ENCODE results near the gene MIGA2.

Gene MIGA2

GRCh38 chr9:129095908-129096307 lies 59.5 kb downstream of the MIGA2 start:
- peaks cover 26% of the 10 kb centered on the region for H3K36me3 ChIP-seq (ENCODE audit: insufficient read depth, low read length)
- H3K27ac ChIP-seq (ENCODE audit: low read depth, low read length), result no peak overlapping the region

GRCh38 chr9:129097671-129098306 lies 61.4 kb downstream of the MIGA2 start:
- no peaks in the 10 kb centered on the region for H3K4me1 ChIP-seq (ENCODE audit: insufficient read depth, low read length)
- H3K9me3 ChIP-seq (ENCODE audit: low read length), result no peaks in the 10 kb centered on the region
- no peak overlapping the region for H3K27ac ChIP-seq (ENCODE audit: low read depth, low read length)
- H3K4me3 ChIP-seq (ENCODE audit: low read depth in 1 of 2, low read length in 2 of 2), result no peak overlapping the region
- no peaks in the 10 kb centered on the region for H3K27me3 ChIP-seq (ENCODE audit: control insufficient read depth in 1 of 2, insufficient read depth in 2 of 2, low read length in 2 of 2)
- H3K36me3 ChIP-seq (ENCODE audit: insufficient read depth, low read length), result peaks cover 26% of the 10 kb centered on the region
- H3K9ac ChIP-seq (ENCODE audit: low read length), result no peak overlapping the region

More at GRCh38 chr9:129095908-129096307, 59.5 kb downstream of the MIGA2 start:
- Histone ChIP-seq H3K4me3 (ENCODE audit: low read depth in 1 of 2, low read length in 2 of 2) (no peak overlapping the region), H3K9ac (ENCODE audit: low read length) (no peak overlapping the region), H3K4me1 (ENCODE audit: insufficient read depth, low read length) (no peaks in the 10 kb centered on the region), H3K9me3 (ENCODE audit: low read length) (no peaks in the 10 kb centered on the region), H3K27me3 (ENCODE audit: control insufficient read depth in 1 of 2, insufficient read depth in 2 of 2, low read length in 2 of 2) (no peaks in the 10 kb centered on the region)

- Histone ChIP-seq H3K4me3 (ENCODE audit: low read depth in 1 of 2, low read length in 2 of 2) (no peak overlapping the region), H3K27me3 (ENCODE audit: control insufficient read depth in 1 of 2, insufficient read depth in 2 of 2, low read length in 2 of 2) (no peaks in the 10 kb centered on the region), H3K27ac (ENCODE audit: low read depth, low read length) (no peak overlapping the region), H3K9ac (ENCODE audit: low read length) (no peak overlapping the region), H3K9me3 (ENCODE audit: low read length) (no peaks in the 10 kb centered on the region), H3K36me3 (ENCODE audit: insufficient read depth, low read length) (peaks cover 26% of the 10 kb centered on the region), H3K4me1 (ENCODE audit: insufficient read depth, low read length) (no peaks in the 10 kb centered on the region)
Measured at GRCh38 chr9:129098328-129098727, 61.9 kb downstream of the MIGA2 start.

GRCh38 chr9:129100383-129101169 lies 64.2 kb downstream of the MIGA2 start:
- Histone ChIP-seq H3K9me3 (ENCODE audit: low read length) (no peaks in the 10 kb centered on the region), H3K27me3 (ENCODE audit: control insufficient read depth in 1 of 2, insufficient read depth in 2 of 2, low read length in 2 of 2) (no peaks in the 10 kb centered on the region), H3K4me1 (ENCODE audit: insufficient read depth, low read length) (no peaks in the 10 kb centered on the region), H3K36me3 (ENCODE audit: insufficient read depth, low read length) (peaks cover 26% of the 10 kb centered on the region), H3K9ac (ENCODE audit: low read length) (no peak overlapping the region), H3K4me3 (ENCODE audit: low read depth in 1 of 2, low read length in 2 of 2) (no peak overlapping the region), H3K27ac (ENCODE audit: low read depth, low read length) (no peak overlapping the region)

- no peak overlapping the region for H3K4me3 ChIP-seq (ENCODE audit: low read depth in 1 of 2, low read length in 2 of 2)
- no peaks in the 10 kb centered on the region for H3K9me3 ChIP-seq (ENCODE audit: low read length)
- no peaks in the 10 kb centered on the region for H3K27me3 ChIP-seq (ENCODE audit: control insufficient read depth in 1 of 2, insufficient read depth in 2 of 2, low read length in 2 of 2)
- no peaks in the 10 kb centered on the region for H3K4me1 ChIP-seq (ENCODE audit: insufficient read depth, low read length)
- peaks cover 23% of the 10 kb centered on the region for H3K36me3 ChIP-seq (ENCODE audit: insufficient read depth, low read length)
- H3K9ac ChIP-seq (ENCODE audit: low read length), result no peak overlapping the region
- H3K27ac ChIP-seq (ENCODE audit: low read depth, low read length), result no peak overlapping the region
Measured at GRCh38 chr9:129101279-129101678, 64.9 kb downstream of the MIGA2 start.

GRCh38 chr9:129102095-129102525 lies 65.7 kb downstream of the MIGA2 start:
- Histone ChIP-seq H3K27ac (ENCODE audit: low read depth, low read length) (no peak overlapping the region), H3K36me3 (ENCODE audit: insufficient read depth, low read length) (peaks cover 23% of the 10 kb centered on the region), H3K4me3 (ENCODE audit: low read depth in 1 of 2, low read length in 2 of 2) (no peak overlapping the region), H3K9me3 (ENCODE audit: low read length) (no peaks in the 10 kb centered on the region), H3K27me3 (ENCODE audit: control insufficient read depth in 1 of 2, insufficient read depth in 2 of 2, low read length in 2 of 2) (no peaks in the 10 kb centered on the region), H3K9ac (ENCODE audit: low read length) (no peak overlapping the region), H3K4me1 (ENCODE audit: insufficient read depth, low read length) (no peaks in the 10 kb centered on the region)

GRCh38 chr9:129102791-129103594 lies 66.6 kb downstream of the MIGA2 start:
- Histone ChIP-seq H3K9me3 (ENCODE audit: low read length) (no peaks in the 10 kb centered on the region), H3K4me1 (ENCODE audit: insufficient read depth, low read length) (peaks cover under 1% of the 10 kb centered on the region), H3K27ac (ENCODE audit: low read depth, low read length) (no peak overlapping the region), H3K9ac (ENCODE audit: low read length) (no peak overlapping the region), H3K4me3 (ENCODE audit: low read depth in 1 of 2, low read length in 2 of 2) (no peak overlapping the region), H3K36me3 (ENCODE audit: insufficient read depth, low read length) (peaks cover 25% of the 10 kb centered on the region), H3K27me3 (ENCODE audit: control insufficient read depth in 1 of 2, insufficient read depth in 2 of 2, low read length in 2 of 2) (no peaks in the 10 kb centered on the region)

- Histone ChIP-seq H3K36me3 (ENCODE audit: insufficient read depth, low read length) (peaks cover 20% of the 10 kb centered on the region), H3K9ac (ENCODE audit: low read length) (no peak overlapping the region), H3K9me3 (ENCODE audit: low read length) (no peaks in the 10 kb centered on the region), H3K27ac (ENCODE audit: low read depth, low read length) (no peak overlapping the region), H3K4me1 (ENCODE audit: insufficient read depth, low read length) (peaks cover 6% of the 10 kb centered on the region), H3K4me3 (ENCODE audit: low read depth in 1 of 2, low read length in 2 of 2) (no peak overlapping the region), H3K27me3 (ENCODE audit: control insufficient read depth in 1 of 2, insufficient read depth in 2 of 2, low read length in 2 of 2) (no peaks in the 10 kb centered on the region)
Measured at GRCh38 chr9:129103595-129103965, 67.2 kb downstream of the MIGA2 start.

GRCh38 chr9:129104051-129104450 lies 67.6 kb downstream of the MIGA2 start:
- Histone ChIP-seq H3K4me3 (ENCODE audit: low read depth in 1 of 2, low read length in 2 of 2) (no peak overlapping the region), H3K9ac (ENCODE audit: low read length) (no peak overlapping the region), H3K27ac (ENCODE audit: low read depth, low read length) (no peak overlapping the region), H3K4me1 (ENCODE audit: insufficient read depth, low read length) (peaks cover 11% of the 10 kb centered on the region), H3K27me3 (ENCODE audit: control insufficient read depth in 1 of 2, insufficient read depth in 2 of 2, low read length in 2 of 2) (no peaks in the 10 kb centered on the region), H3K9me3 (ENCODE audit: low read length) (no peaks in the 10 kb centered on the region), H3K36me3 (ENCODE audit: insufficient read depth, low read length) (peaks cover 20% of the 10 kb centered on the region)

- Histone ChIP-seq H3K27me3 (ENCODE audit: control insufficient read depth in 1 of 2, insufficient read depth in 2 of 2, low read length in 2 of 2) (no peaks in the 10 kb centered on the region), H3K4me1 (ENCODE audit: insufficient read depth, low read length) (peaks cover 17% of the 10 kb centered on the region), H3K27ac (ENCODE audit: low read depth, low read length) (no peak overlapping the region), H3K4me3 (ENCODE audit: low read depth in 1 of 2, low read length in 2 of 2) (no peak overlapping the region), H3K9me3 (ENCODE audit: low read length) (no peaks in the 10 kb centered on the region), H3K36me3 (ENCODE audit: insufficient read depth, low read length) (peaks cover 15% of the 10 kb centered on the region), H3K9ac (ENCODE audit: low read length) (no peak overlapping the region)
Measured at GRCh38 chr9:129105857-129106694, 69.7 kb downstream of the MIGA2 start.

GRCh38 chr9:129107651-129108050 lies 71.2 kb downstream of the MIGA2 start:
- H3K27ac ChIP-seq (ENCODE audit: low read depth, low read length), result no peak overlapping the region
- H3K27me3 ChIP-seq (ENCODE audit: control insufficient read depth in 1 of 2, insufficient read depth in 2 of 2, low read length in 2 of 2), result no peaks in the 10 kb centered on the region
- H3K9me3 ChIP-seq (ENCODE audit: low read length), result no peaks in the 10 kb centered on the region
- no peak overlapping the region for H3K4me3 ChIP-seq (ENCODE audit: low read depth in 1 of 2, low read length in 2 of 2)
- H3K36me3 ChIP-seq (ENCODE audit: insufficient read depth, low read length), result peaks cover 15% of the 10 kb centered on the region
- peaks cover 17% of the 10 kb centered on the region for H3K4me1 ChIP-seq (ENCODE audit: insufficient read depth, low read length)
- H3K9ac ChIP-seq (ENCODE audit: low read length), result no peak overlapping the region

All from muscle layer of colon (tissue), 2 donors.